Tibial artery (tissue), 4 donors: Measurements from ENCODE around the gene LAMA2.

ENCODE experiments used
- DNase-seq, 2 donors: peaks; one replicate each; pipeline ENCODE4 v3.0.0-alpha.2; 2019
- H3K27ac ChIP-seq, 2 donors: fragments of 200-600 bp; sonication (generic) in 1 of 2; 1 replicate in 1 of 2; 2 replicates in 1 of 2; pipeline ENCODE4 v1.5.1; 2018 to 2019; ENCODE audit warnings: mild to moderate bottlenecking in 1 of 2
- H3K27me3 ChIP-seq, 2 donors: fragments of 200-600 bp; sonication (generic) in 1 of 2; one replicate each; pipeline versions ENCODE4 v1.5.1 to v1.6.0; 2016 to 2019
- H3K36me3 ChIP-seq, 3 donors: fragments of 200-600 bp; sonication (generic) in 2 of 3; one replicate each; pipeline ENCODE4 v1.5.1; 2016 to 2019; ENCODE audit warnings: mild to moderate bottlenecking in 2 of 3
- H3K4me1 ChIP-seq, 4 donors: fragments of 200-600 bp; sonication (generic) in 2 of 4; 1 replicate in 3 of 4; 2 replicates in 1 of 4; pipeline ENCODE4 v1.5.1; 2016 to 2019
- H3K4me3 ChIP-seq, 2 donors: fragments of 200-600 bp; sonication (generic) in 1 of 2; 1 replicate in 1 of 2; 2 replicates in 1 of 2; pipeline ENCODE4 v1.5.1; 2018 to 2019; ENCODE audit warnings: mild to moderate bottlenecking in 2 of 2
- H3K9me3 ChIP-seq, 3 donors: fragments of 200-600 bp; sonication (generic) in 1 of 3; one replicate each; pipeline ENCODE4 v1.5.1; 2016 to 2019
- intact Hi-C: fragments of 100-400 bp; cut with DNase I; formaldehyde crosslinking; loops from one replicate; pipeline ENCODE4 v1.15.0; 2023; ENCODE audit warnings: low total_unique reads
- TF ChIP-seq, protein P1 (sequence below), 2 experiments: fragments of 200-600 bp in 1 of 2; fragments of 450-650 bp in 1 of 2; IDR thresholded peaks; one replicate each; pipeline ENCODE4 v1.5.1; 2017 to 2019; ENCODE audit warnings: antibody characterized with exemption in 2 of 2, mild to moderate bottlenecking in 1 of 2, moderate library complexity in 1 of 2

Gene LAMA2

GRCh38 chr6:129446272-129447197 is 563.6 kb downstream of the LAMA2 start:
- intact Hi-C loops, result no loop called here
- Histone ChIP-seq H3K36me3 (peaks cover 0 to 7% (median 0%) of the 10 kb centered on the region in 3 donors), H3K27ac (no peak overlapping the region), H3K4me3 (no peak overlapping the region), H3K27me3 (no peaks in the 10 kb centered on the region), H3K4me1 (no peaks in the 10 kb centered on the region), H3K9me3 (no peaks in the 10 kb centered on the region)
- DNase-seq, result no peak
- TF ChIP-seq, protein P1, sequence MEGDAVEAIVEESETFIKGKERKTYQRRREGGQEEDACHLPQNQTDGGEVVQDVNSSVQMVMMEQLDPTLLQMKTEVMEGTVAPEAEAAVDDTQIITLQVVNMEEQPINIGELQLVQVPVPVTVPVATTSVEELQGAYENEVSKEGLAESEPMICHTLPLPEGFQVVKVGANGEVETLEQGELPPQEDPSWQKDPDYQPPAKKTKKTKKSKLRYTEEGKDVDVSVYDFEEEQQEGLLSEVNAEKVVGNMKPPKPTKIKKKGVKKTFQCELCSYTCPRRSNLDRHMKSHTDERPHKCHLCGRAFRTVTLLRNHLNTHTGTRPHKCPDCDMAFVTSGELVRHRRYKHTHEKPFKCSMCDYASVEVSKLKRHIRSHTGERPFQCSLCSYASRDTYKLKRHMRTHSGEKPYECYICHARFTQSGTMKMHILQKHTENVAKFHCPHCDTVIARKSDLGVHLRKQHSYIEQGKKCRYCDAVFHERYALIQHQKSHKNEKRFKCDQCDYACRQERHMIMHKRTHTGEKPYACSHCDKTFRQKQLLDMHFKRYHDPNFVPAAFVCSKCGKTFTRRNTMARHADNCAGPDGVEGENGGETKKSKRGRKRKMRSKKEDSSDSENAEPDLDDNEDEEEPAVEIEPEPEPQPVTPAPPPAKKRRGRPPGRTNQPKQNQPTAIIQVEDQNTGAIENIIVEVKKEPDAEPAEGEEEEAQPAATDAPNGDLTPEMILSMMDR (IDR thresholded peaks at IDR 0.05), result no peak

GRCh38 chr6:129447198-129447565 is 564.2 kb downstream of the LAMA2 start:
- H3K4me1 ChIP-seq, result no peaks in the 10 kb centered on the region
- H3K27ac ChIP-seq, result no peak overlapping the region
- intact Hi-C loops, result no loop called here
- no peak overlapping the region for H3K4me3 ChIP-seq
- TF ChIP-seq, protein P1 (IDR thresholded peaks at IDR 0.05), result no peak
- H3K36me3 ChIP-seq, result peaks cover 0 to 7% (median 0%) of the 10 kb centered on the region in 3 donors
- no peak for DNase-seq
- H3K27me3 ChIP-seq, result no peaks in the 10 kb centered on the region
- H3K9me3 ChIP-seq, result no peaks in the 10 kb centered on the region

DNA sequence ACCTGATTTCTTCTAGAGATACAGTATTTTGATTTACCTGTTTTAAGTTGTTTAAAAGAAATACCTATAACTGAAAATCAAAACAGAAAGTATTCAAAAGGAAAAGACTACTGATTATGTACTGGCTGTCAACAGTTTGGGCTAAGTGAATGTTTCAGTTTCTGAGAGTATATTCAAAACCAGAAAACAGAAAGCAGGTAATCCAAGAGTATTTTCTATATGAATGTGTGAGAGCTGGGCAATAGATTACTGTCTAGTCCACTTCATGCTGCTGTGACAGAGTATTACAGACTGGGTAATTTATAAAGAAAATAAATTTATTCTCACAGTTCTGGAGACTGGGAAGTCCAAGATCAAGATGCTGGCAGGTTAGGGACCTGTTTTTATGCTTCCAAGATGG is 566.0 kb downstream of the LAMA2 start:
- H3K9me3 ChIP-seq, result no peaks in the 10 kb centered on the region
- intact Hi-C loops, result no loop called here
- no peak overlapping the region for H3K27ac ChIP-seq
- TF ChIP-seq, protein P1 (IDR thresholded peaks at IDR 0.05), result no peak
- no peak for DNase-seq
- H3K27me3 ChIP-seq, result no peaks in the 10 kb centered on the region
- H3K36me3 ChIP-seq, result peaks cover 0 to 15% (median under 1%) of the 10 kb centered on the region in 3 donors
- no peaks in the 10 kb centered on the region for H3K4me1 ChIP-seq
- no peak overlapping the region for H3K4me3 ChIP-seq

GRCh38 chr6:129451187-129451586 is 568.2 kb downstream of the LAMA2 start:
- intact Hi-C loops, result no loop called here
- H3K4me1 ChIP-seq, result no peaks in the 10 kb centered on the region
- H3K9me3 ChIP-seq, result no peaks in the 10 kb centered on the region
- H3K27ac ChIP-seq, result no peak overlapping the region
- no peak overlapping the region for H3K4me3 ChIP-seq
- no peak for DNase-seq
- peaks cover 0 to 15% (median 10%) of the 10 kb centered on the region in 3 donors for H3K36me3 ChIP-seq
- H3K27me3 ChIP-seq, result no peaks in the 10 kb centered on the region
- TF ChIP-seq, protein P1 (IDR thresholded peaks at IDR 0.05), result no peak

DNA sequence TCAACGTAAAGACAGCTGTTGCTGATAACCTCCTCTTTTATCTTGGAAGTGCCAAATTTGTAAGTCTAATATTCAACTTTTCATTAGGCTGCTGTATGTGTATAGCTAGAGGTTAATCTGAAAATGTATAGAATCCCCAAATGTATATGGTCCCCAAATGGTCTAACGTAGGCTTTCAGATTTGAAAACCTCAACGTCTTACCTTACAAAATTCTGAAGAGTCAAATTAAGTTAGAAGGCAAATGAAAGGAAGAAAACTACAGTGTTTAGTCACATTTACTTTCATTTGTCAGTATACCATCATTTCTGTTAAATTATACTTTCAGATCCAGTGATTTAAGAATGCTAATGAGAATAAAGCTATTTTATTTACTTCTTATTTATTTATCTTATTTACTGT is 570.1 kb downstream of the LAMA2 start:
- Histone ChIP-seq H3K27ac (no peak overlapping the region), H3K4me1 (no peaks in the 10 kb centered on the region), H3K4me3 (no peak overlapping the region), H3K9me3 (no peaks in the 10 kb centered on the region), H3K27me3 (no peaks in the 10 kb centered on the region), H3K36me3 (peaks cover 0 to 15% (median 10%) of the 10 kb centered on the region in 3 donors)
- TF ChIP-seq, protein P1 (IDR thresholded peaks at IDR 0.05), result no peak
- intact Hi-C loops, result no loop called here
- no peak for DNase-seq
